WTC11 (cell line): ENCODE measurements around the gene QRSL1. TPM values are rescaled to one million over a fixed set of nuclear protein-coding genes. Genes with fewer than 3 reads are reported as not detected.

Experiments used
- ATAC-seq: fragments of 200-7000 bp; cut with Tn5 transposase; 2 replicates; pipeline ENCODE4 v1.10.0; 2021; ENCODE audit warnings: mild to moderate bottlenecking, moderate library complexity
- CTCF ChIA-PET: fragments of 300-600 bp; sonication (Branson Sonifier 250); formaldehyde crosslinking; loops from one replicate; lab custom pipeline; 2021; ENCODE audit warnings: antibody characterized with exemption; lab: Charles Lee
- POLR2A ChIA-PET: fragments of 350-600 bp; sonication (Branson Sonifier 250); formaldehyde crosslinking; loops from one replicate; lab custom pipeline; 2021; ENCODE audit warnings: antibody characterized with exemption; lab: Charles Lee
- DNase-seq: peaks from one replicate; pipeline ENCODE4 v3.0.0; 2021; ENCODE audit warnings: low spot score
- H3K27ac Mint-ChIP-seq: 2 replicates; pipeline ENCODE4 v1.8.0; 2021; ENCODE audit warnings: mixed read lengths
- H3K27me3 Mint-ChIP-seq: 2 replicates; pipeline ENCODE4 v1.8.0; 2021; ENCODE audit warnings: low read depth, mild to moderate bottlenecking, moderate library complexity, mixed read lengths
- H3K36me3 Mint-ChIP-seq: 2 replicates; pipeline ENCODE4 v1.8.0; 2021; ENCODE audit warnings: mixed read lengths
- H3K4me1 Mint-ChIP-seq: 2 replicates; pipeline ENCODE4 v1.8.0; 2022; ENCODE audit warnings: mixed read lengths
- H3K4me3 Mint-ChIP-seq: 2 replicates; pipeline ENCODE4 v1.8.0; 2021; ENCODE audit warnings: mild to moderate bottlenecking, moderate library complexity, mixed read lengths
- H3K9me3 Mint-ChIP-seq: 2 replicates; pipeline ENCODE4 v1.8.0; 2021; ENCODE audit warnings: mixed read lengths
- CREB1 ChIP-seq: sonication (generic); formaldehyde crosslinking; IDR thresholded peaks from 2 replicates; pipeline ENCODE4 v1.8.0; 2023; ENCODE audit warnings: mild to moderate bottlenecking, missing genetic modification reagents
- CREM ChIP-seq: sonication (generic); formaldehyde crosslinking; IDR thresholded peaks from 2 replicates; pipeline ENCODE4 v1.8.1; 2022; ENCODE audit warnings: mild to moderate bottlenecking, missing genetic modification reagents, moderate library complexity
- ESRRA ChIP-seq: sonication (generic); formaldehyde crosslinking; IDR thresholded peaks from 2 replicates; pipeline ENCODE4 v1.8.1; 2022; ENCODE audit warnings: mild to moderate bottlenecking, missing genetic modification reagents, borderline replicate concordance
- ETV6 ChIP-seq: sonication (generic); formaldehyde crosslinking; IDR thresholded peaks from 2 replicates; pipeline ENCODE4 v1.8.1; 2022; ENCODE audit warnings: mild to moderate bottlenecking, missing genetic modification reagents
- HMGA2 ChIP-seq: fragments of 250-450 bp; sonication (Bioruptor Pico); IDR thresholded peaks from 2 replicates; pipeline ENCODE4 v1.4.0; 2021; ENCODE audit warnings: mild to moderate bottlenecking, moderate library complexity
- JAZF1 ChIP-seq: fragments of 250-450 bp; sonication (Bioruptor Pico); IDR thresholded peaks from 2 replicates; pipeline ENCODE4 v1.9.0; 2021; ENCODE audit warnings: moderate library complexity, mild to moderate bottlenecking, inconsistent platforms
- NFYB ChIP-seq: sonication (generic); formaldehyde crosslinking; conservative IDR thresholded peaks from 2 replicates; pipeline ENCODE4 v1.8.0; 2022; ENCODE audit warnings: low read depth, missing genetic modification reagents
- NR2C2 ChIP-seq: sonication (generic); formaldehyde crosslinking; IDR thresholded peaks from 2 replicates; pipeline ENCODE4 v1.8.0; 2022; ENCODE audit warnings: mild to moderate bottlenecking, missing genetic modification reagents
- SP1 ChIP-seq: sonication (generic); formaldehyde crosslinking; conservative IDR thresholded peaks from 2 replicates; pipeline ENCODE4 v1.8.1; 2022; ENCODE audit warnings: missing genetic modification reagents
- TEAD1 ChIP-seq: sonication (generic); formaldehyde crosslinking; IDR thresholded peaks from 2 replicates; pipeline ENCODE4 v1.8.0; 2022; ENCODE audit warnings: mild to moderate bottlenecking, missing genetic modification reagents
- ZNF138 ChIP-seq: sonication (generic); formaldehyde crosslinking; conservative IDR thresholded peaks from 2 replicates; pipeline ENCODE4 v1.8.1; 2022; ENCODE audit warnings: mild to moderate bottlenecking, moderate library complexity, missing genetic modification reagents
- ZNF219 ChIP-seq: sonication (generic); formaldehyde crosslinking; IDR thresholded peaks from 2 replicates; pipeline ENCODE4 v1.8.0; 2023; ENCODE audit warnings: missing genetic modification reagents, mild to moderate bottlenecking, borderline replicate concordance
- ZNF263 ChIP-seq: sonication (generic); formaldehyde crosslinking; IDR thresholded peaks from 2 replicates; pipeline ENCODE4 v1.8.1; 2022; ENCODE audit warnings: low read depth, mild to moderate bottlenecking, moderate library complexity, missing genetic modification reagents
- total RNA-seq: library from RNA; stranded (reverse); gene quantifications from 3 replicates; pipeline ENCODE4 v1.2.3, GENCODE V29; 2021
- TF ChIP-seq, protein P1 (sequence below): fragments of 250-450 bp; sonication (Bioruptor Pico); IDR thresholded peaks from 2 replicates; pipeline ENCODE4 v1.9.0; 2021; ENCODE audit warnings: mild to moderate bottlenecking
- TF ChIP-seq, protein P2 (sequence below): sonication (generic); formaldehyde crosslinking; IDR thresholded peaks from 2 replicates; pipeline ENCODE4 v1.8.0; 2023; ENCODE audit warnings: mild to moderate bottlenecking, missing genetic modification reagents
- TF ChIP-seq, protein P3 (sequence below): sonication (generic); formaldehyde crosslinking; IDR thresholded peaks from 2 replicates; pipeline ENCODE4 v1.8.1; 2022; ENCODE audit warnings: low read depth, mild to moderate bottlenecking, moderate library complexity, missing genetic modification reagents, borderline replicate concordance
- TF ChIP-seq, protein P4 (sequence below): sonication (generic); formaldehyde crosslinking; conservative IDR thresholded peaks from 2 replicates; pipeline ENCODE4 v1.8.1; 2023; ENCODE audit warnings: mild to moderate bottlenecking, low read depth, missing genetic modification reagents, moderate library complexity
- TF ChIP-seq, protein P5 (sequence below): sonication (generic); formaldehyde crosslinking; IDR thresholded peaks from 2 replicates; pipeline ENCODE4 v1.8.1; 2023; ENCODE audit warnings: mild to moderate bottlenecking, missing genetic modification reagents
- TF ChIP-seq, protein P6 (sequence below): sonication (generic); formaldehyde crosslinking; IDR thresholded peaks from 2 replicates; pipeline ENCODE4 v1.8.1; 2022; ENCODE audit warnings: missing genetic modification reagents, borderline replicate concordance
- TF ChIP-seq, protein P7 (sequence below): fragments of 250-450 bp; sonication (Bioruptor Pico); conservative IDR thresholded peaks from 2 replicates; pipeline ENCODE4 v1.9.0; 2021; ENCODE audit warnings: mild to moderate bottlenecking

Gene QRSL1
- total RNA-seq, 1 experiment from 2014 or later = 17.7 TPM

DNA sequence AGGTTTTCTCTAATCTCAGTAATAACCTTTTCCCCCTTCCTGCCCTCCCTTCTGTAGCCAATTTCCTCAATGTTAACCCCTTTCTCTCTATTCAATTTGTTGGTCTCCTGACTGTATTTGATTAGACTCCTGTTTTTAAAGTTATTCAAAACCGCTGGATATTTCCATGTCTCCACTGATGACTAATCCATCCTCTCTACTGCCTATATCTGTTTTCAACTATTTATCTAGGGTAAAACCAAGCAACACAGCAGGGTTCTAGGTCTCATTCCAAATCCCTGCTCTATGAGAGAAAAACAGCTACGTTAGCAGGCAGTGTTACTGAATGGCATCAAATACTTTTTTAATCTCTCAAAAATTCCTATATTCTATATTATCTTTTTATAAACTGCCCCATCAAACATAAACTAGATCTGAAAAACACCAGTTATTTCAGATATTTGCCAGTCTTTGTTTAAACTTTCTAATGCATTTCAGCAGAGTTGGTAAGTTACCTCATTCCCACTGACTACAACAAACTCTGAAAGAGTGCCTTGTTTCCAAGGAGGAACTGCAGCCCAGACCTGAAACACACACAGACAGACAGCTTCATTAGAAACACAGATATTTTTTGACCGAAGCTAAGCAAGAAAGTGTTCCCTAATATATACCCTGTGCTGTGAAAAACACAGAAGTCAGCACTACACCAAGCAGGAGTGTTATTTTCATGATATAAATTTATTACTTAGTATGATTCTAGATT, 8.3 kb upstream of the QRSL1 start:
- peak overlapping the region; percentile 84; the same call in 1 of the 2 replicates for H3K27ac Mint-ChIP-seq
- H3K4me1 Mint-ChIP-seq = peaks cover 43% of the 10 kb centered on the region
- ATAC-seq (no peak; the same call in 1 of the 2 replicates), DNase-seq (no peak)
- TF ChIP-seq, protein P1, sequence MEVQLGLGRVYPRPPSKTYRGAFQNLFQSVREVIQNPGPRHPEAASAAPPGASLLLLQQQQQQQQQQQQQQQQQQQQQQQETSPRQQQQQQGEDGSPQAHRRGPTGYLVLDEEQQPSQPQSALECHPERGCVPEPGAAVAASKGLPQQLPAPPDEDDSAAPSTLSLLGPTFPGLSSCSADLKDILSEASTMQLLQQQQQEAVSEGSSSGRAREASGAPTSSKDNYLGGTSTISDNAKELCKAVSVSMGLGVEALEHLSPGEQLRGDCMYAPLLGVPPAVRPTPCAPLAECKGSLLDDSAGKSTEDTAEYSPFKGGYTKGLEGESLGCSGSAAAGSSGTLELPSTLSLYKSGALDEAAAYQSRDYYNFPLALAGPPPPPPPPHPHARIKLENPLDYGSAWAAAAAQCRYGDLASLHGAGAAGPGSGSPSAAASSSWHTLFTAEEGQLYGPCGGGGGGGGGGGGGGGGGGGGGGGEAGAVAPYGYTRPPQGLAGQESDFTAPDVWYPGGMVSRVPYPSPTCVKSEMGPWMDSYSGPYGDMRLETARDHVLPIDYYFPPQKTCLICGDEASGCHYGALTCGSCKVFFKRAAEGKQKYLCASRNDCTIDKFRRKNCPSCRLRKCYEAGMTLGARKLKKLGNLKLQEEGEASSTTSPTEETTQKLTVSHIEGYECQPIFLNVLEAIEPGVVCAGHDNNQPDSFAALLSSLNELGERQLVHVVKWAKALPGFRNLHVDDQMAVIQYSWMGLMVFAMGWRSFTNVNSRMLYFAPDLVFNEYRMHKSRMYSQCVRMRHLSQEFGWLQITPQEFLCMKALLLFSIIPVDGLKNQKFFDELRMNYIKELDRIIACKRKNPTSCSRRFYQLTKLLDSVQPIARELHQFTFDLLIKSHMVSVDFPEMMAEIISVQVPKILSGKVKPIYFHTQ (CRISPR knock-in tag) = no peak
- TF ChIP-seq, protein P2, sequence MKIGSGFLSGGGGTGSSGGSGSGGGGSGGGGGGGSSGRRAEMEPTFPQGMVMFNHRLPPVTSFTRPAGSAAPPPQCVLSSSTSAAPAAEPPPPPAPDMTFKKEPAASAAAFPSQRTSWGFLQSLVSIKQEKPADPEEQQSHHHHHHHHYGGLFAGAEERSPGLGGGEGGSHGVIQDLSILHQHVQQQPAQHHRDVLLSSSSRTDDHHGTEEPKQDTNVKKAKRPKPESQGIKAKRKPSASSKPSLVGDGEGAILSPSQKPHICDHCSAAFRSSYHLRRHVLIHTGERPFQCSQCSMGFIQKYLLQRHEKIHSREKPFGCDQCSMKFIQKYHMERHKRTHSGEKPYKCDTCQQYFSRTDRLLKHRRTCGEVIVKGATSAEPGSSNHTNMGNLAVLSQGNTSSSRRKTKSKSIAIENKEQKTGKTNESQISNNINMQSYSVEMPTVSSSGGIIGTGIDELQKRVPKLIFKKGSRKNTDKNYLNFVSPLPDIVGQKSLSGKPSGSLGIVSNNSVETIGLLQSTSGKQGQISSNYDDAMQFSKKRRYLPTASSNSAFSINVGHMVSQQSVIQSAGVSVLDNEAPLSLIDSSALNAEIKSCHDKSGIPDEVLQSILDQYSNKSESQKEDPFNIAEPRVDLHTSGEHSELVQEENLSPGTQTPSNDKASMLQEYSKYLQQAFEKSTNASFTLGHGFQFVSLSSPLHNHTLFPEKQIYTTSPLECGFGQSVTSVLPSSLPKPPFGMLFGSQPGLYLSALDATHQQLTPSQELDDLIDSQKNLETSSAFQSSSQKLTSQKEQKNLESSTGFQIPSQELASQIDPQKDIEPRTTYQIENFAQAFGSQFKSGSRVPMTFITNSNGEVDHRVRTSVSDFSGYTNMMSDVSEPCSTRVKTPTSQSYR = no peak
- TF ChIP-seq, protein P3, sequence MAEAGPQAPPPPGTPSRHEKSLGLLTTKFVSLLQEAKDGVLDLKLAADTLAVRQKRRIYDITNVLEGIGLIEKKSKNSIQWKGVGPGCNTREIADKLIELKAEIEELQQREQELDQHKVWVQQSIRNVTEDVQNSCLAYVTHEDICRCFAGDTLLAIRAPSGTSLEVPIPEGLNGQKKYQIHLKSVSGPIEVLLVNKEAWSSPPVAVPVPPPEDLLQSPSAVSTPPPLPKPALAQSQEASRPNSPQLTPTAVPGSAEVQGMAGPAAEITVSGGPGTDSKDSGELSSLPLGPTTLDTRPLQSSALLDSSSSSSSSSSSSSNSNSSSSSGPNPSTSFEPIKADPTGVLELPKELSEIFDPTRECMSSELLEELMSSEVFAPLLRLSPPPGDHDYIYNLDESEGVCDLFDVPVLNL (CRISPR knock-in tag) = no peak
- TF ChIP-seq NR2C2 (CRISPR knock-in tag) = no peak
- TF ChIP-seq ETV6 (CRISPR knock-in tag) = no peak
- no peak for TF ChIP-seq HMGA2 (CRISPR knock-in tag)
- TF ChIP-seq, protein P4, sequence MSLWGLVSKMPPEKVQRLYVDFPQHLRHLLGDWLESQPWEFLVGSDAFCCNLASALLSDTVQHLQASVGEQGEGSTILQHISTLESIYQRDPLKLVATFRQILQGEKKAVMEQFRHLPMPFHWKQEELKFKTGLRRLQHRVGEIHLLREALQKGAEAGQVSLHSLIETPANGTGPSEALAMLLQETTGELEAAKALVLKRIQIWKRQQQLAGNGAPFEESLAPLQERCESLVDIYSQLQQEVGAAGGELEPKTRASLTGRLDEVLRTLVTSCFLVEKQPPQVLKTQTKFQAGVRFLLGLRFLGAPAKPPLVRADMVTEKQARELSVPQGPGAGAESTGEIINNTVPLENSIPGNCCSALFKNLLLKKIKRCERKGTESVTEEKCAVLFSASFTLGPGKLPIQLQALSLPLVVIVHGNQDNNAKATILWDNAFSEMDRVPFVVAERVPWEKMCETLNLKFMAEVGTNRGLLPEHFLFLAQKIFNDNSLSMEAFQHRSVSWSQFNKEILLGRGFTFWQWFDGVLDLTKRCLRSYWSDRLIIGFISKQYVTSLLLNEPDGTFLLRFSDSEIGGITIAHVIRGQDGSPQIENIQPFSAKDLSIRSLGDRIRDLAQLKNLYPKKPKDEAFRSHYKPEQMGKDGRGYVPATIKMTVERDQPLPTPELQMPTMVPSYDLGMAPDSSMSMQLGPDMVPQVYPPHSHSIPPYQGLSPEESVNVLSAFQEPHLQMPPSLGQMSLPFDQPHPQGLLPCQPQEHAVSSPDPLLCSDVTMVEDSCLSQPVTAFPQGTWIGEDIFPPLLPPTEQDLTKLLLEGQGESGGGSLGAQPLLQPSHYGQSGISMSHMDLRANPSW = no peak
- TF ChIP-seq CREB1 (CRISPR knock-in tag) = no peak
- no peak for TF ChIP-seq JAZF1 (CRISPR knock-in tag)
- TF ChIP-seq, protein P5, sequence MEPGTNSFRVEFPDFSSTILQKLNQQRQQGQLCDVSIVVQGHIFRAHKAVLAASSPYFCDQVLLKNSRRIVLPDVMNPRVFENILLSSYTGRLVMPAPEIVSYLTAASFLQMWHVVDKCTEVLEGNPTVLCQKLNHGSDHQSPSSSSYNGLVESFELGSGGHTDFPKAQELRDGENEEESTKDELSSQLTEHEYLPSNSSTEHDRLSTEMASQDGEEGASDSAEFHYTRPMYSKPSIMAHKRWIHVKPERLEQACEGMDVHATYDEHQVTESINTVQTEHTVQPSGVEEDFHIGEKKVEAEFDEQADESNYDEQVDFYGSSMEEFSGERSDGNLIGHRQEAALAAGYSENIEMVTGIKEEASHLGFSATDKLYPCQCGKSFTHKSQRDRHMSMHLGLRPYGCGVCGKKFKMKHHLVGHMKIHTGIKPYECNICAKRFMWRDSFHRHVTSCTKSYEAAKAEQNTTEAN (CRISPR knock-in tag) = no peak
- TF ChIP-seq ZNF138 (CRISPR knock-in tag) = no peak
- no peak for TF ChIP-seq ZNF219 (CRISPR knock-in tag)
- TF ChIP-seq ZNF263 (CRISPR knock-in tag) = no peak
- ChIA-PET CTCF (interaction anchor here (1.6 kb wide), 2 partner anchors 11 to 13 kb away, joined by 4 to 10 read pairs; no protein-coding TSS in a partner anchor), POLR2A (interaction anchor here (1.0 kb wide), 1 partner anchor 9 kb away, joined by 3 read pairs; no protein-coding TSS in a partner anchor)
- peaks cover 26% of the 10 kb centered on the region for H3K36me3 Mint-ChIP-seq
- peaks cover 18% of the 10 kb centered on the region for H3K9me3 Mint-ChIP-seq
- no peak overlapping the region for H3K4me3 Mint-ChIP-seq
- H3K27me3 Mint-ChIP-seq = no peaks in the 10 kb centered on the region

DNA sequence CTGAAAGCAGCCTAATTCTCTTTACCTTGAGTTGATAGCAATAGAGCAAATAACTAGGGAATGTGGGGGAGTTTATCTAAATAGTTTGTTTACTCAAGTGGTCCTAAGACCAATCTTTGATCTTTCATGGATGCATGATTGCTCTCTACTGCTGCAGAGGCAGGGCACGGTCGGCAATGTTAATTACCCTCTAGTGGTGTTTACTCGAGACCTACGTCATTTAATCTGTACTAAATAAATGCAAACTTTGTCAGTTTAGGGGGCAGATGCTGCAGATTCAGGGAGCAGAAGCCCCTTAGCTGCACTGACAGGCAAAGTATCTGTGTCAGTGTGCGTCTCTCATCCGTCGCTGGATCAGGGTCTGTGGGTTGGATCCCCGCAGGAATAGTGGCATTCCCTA, 7.0 kb upstream of the QRSL1 start:
- Mint-ChIP-seq H3K4me1 (peaks cover 43% of the 10 kb centered on the region), H3K27me3 (no peaks in the 10 kb centered on the region), H3K4me3 (no peak overlapping the region), H3K9me3 (peaks cover 18% of the 10 kb centered on the region), H3K27ac (no peak overlapping the region), H3K36me3 (peaks cover 26% of the 10 kb centered on the region)
- ATAC-seq = no peak
- CTCF ChIA-PET = no interaction called here
- DNase-seq = no peak
- POLR2A ChIA-PET = no interaction called here
- TF ChIP-seq ESRRA (CRISPR knock-in tag) = no peak
- TF ChIP-seq, protein P6, sequence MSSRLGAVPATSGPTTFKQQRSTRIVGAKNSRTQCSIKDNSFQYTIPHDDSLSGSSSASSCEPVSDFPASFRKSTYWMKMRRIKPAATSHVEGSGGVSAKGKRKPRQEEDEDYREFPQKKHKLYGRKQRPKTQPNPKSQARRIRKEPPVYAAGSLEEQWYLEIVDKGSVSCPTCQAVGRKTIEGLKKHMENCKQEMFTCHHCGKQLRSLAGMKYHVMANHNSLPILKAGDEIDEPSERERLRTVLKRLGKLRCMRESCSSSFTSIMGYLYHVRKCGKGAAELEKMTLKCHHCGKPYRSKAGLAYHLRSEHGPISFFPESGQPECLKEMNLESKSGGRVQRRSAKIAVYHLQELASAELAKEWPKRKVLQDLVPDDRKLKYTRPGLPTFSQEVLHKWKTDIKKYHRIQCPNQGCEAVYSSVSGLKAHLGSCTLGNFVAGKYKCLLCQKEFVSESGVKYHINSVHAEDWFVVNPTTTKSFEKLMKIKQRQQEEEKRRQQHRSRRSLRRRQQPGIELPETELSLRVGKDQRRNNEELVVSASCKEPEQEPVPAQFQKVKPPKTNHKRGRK = no peak
- TF ChIP-seq, protein P7, sequence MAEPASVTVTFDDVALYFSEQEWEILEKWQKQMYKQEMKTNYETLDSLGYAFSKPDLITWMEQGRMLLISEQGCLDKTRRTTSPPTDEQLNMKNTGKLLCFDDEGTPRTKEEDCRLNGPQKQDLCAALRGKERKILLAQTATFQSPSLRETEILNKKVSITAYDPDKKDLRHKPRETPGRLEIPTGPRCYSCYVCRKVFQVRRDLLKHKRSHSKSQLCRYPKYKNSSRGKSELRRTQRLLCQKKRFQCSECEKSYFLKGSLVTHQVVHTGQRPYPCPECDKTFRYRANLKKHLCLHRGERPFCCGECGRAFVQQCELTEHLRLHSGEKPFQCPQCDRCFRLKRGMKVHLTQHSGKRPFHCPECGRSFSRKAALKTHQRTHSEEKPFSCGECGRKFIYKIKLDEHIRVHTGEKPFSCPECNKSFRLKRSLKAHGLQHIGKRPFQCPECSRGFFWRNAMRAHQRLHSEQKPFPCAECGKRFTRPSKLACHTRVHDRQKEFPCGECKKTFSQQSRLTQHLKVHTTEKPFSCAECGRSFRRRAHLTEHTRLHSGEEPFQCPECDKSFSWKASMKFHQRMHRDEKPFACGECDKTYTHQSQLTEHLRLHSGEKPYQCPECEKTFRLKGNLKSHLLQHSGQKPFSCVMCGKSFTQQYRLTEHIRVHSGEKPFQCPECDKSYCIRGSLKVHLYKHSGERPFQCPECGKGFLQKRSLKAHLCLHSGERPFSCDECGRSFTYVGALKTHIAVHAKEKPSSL = no peak
- no peak for TF ChIP-seq NFYB (CRISPR knock-in tag)
- no peak for TF ChIP-seq SP1 (CRISPR knock-in tag)
- no peak for TF ChIP-seq CREM (CRISPR knock-in tag)
- TF ChIP-seq TEAD1 (CRISPR knock-in tag) = no peak
